T47D (cell line): ENCODE data around the gene ADCY5.

Experiments used
- DNase-seq, 2 experiments: peaks; one replicate each; pipeline versions ENCODE4 v3.0.0 to v3.0.0-alpha.2; 2011 to 2012; ENCODE audit warnings: low read depth in 1 of 2, low spot score in 1 of 2
- JUND ChIP-seq: IDR thresholded peaks from 2 replicates; pipeline ENCODE4 v1.6.1; 2012; ENCODE audit warnings: low read depth
- in situ Hi-C: cut with HindIII; loops from 2 replicates; pipeline ENCODE4 v1.10.0; 2016; ENCODE audit warnings: low sequenced_read_pairs, low pct_unique_long_range_greater_than_20kb

Gene ADCY5

GRCh38 chr3:123285066-123285465 lies 163.8 kb downstream of the ADCY5 start:
- in situ Hi-C loops: no loop called here
- DNase-seq: no peak
- TF ChIP-seq JUND: no peak

GRCh38 chr3:123284399-123285010 lies 164.4 kb downstream of the ADCY5 start:
- DNase-seq: no peak
- in situ Hi-C loops: no loop called here
- no peak for TF ChIP-seq JUND

GRCh38 chr3:123283657-123284398 lies 165.1 kb downstream of the ADCY5 start:
- no peak for DNase-seq
- in situ Hi-C loops: no loop called here
- TF ChIP-seq JUND: no peak

GRCh38 chr3:123283074-123283473 lies 165.8 kb downstream of the ADCY5 start:
- DNase-seq: no peak
- in situ Hi-C loops: no loop called here
- TF ChIP-seq JUND: no peak

- in situ Hi-C loops: no loop called here
- no peak for DNase-seq
- no peak for TF ChIP-seq JUND
Observed at GRCh38 chr3:123282461-123282860, 166.4 kb downstream of the ADCY5 start.

- in situ Hi-C loops: no loop called here
- TF ChIP-seq JUND: no peak
- no peak for DNase-seq
Observed at GRCh38 chr3:123281929-123282328, 167.0 kb downstream of the ADCY5 start.

- in situ Hi-C loops: no loop called here
Observed at GRCh38 chr3:123281406-123281805, 167.5 kb downstream of the ADCY5 start.

GRCh38 chr3:123279121-123279520 lies 169.8 kb downstream of the ADCY5 start:
- no peak for TF ChIP-seq JUND
- no peak for DNase-seq
- in situ Hi-C loops: no loop called here

More at GRCh38 chr3:123281406-123281805, 167.5 kb downstream of the ADCY5 start:
- no peak for DNase-seq
- no peak for TF ChIP-seq JUND

- TF ChIP-seq JUND: no peak
- DNase-seq: no peak
- in situ Hi-C loops: no loop called here
Observed at GRCh38 chr3:123278446-123278845, 170.4 kb downstream of the ADCY5 start.

GRCh38 chr3:123277106-123277505 lies 171.8 kb downstream of the ADCY5 start:
- DNase-seq: no peak
- no peak for TF ChIP-seq JUND
- in situ Hi-C loops: no loop called here

GRCh38 chr3:123276346-123277006 lies 172.4 kb downstream of the ADCY5 start:
- in situ Hi-C loops: no loop called here
- TF ChIP-seq JUND: no peak

GRCh38 chr3:123275691-123276090 lies 173.2 kb downstream of the ADCY5 start:
- DNase-seq: no peak
- in situ Hi-C loops: no loop called here
- TF ChIP-seq JUND: no peak

More at GRCh38 chr3:123276346-123277006, 172.4 kb downstream of the ADCY5 start:
- DNase-seq: no peak

- in situ Hi-C loops: no loop called here
- DNase-seq: no peak
Observed at GRCh38 chr3:123272547-123272946, 176.3 kb downstream of the ADCY5 start.

More at GRCh38 chr3:123272547-123272946, 176.3 kb downstream of the ADCY5 start:
- TF ChIP-seq JUND: no peak
